ENCODE measurements around the gene CARHSP1.

DNA sequence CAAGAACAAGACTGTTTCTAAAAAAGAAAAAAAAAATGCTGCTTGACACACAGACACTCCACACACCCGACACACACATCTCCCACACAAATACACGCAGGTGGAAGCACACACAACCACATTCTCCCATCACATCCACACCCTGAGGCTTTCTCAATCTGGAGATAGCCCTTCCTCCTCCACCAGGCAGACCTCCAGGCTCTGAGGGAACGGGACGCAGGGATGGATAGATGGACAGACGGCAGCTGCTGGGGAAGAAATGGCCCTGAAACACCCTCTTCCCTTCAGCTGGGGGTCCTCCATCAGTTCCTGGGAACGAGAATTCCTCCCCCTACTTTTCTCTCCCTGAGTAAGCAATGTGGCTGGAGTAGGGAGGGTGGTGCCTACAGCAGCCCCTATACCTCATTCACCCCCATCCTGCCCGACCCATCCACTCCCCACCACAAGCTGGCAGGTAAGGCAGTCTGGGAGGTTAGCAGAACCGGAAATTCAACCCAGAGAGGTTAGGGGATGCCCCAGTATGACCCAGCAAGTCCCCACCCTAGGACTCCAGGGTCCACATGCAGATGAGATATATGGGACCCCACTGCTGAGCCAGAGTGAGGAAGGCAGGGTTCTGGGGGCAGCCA, 9.2 kb upstream of the CARHSP1 start:
- TF ChIP-seq, protein P1, sequence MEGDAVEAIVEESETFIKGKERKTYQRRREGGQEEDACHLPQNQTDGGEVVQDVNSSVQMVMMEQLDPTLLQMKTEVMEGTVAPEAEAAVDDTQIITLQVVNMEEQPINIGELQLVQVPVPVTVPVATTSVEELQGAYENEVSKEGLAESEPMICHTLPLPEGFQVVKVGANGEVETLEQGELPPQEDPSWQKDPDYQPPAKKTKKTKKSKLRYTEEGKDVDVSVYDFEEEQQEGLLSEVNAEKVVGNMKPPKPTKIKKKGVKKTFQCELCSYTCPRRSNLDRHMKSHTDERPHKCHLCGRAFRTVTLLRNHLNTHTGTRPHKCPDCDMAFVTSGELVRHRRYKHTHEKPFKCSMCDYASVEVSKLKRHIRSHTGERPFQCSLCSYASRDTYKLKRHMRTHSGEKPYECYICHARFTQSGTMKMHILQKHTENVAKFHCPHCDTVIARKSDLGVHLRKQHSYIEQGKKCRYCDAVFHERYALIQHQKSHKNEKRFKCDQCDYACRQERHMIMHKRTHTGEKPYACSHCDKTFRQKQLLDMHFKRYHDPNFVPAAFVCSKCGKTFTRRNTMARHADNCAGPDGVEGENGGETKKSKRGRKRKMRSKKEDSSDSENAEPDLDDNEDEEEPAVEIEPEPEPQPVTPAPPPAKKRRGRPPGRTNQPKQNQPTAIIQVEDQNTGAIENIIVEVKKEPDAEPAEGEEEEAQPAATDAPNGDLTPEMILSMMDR (IDR thresholded peaks at IDR 0.05) = no peak
- TF ChIP-seq POLR2A (IDR thresholded peaks at IDR 0.05) = no peak

Data from prostate gland (tissue), 2 donors.